ENCODE measurements around the gene BCL7C.

The BCL7C gene

GRCh38 chr16:30886145-30886544, 7.7 kb downstream of the BCL7C start:
- Histone ChIP-seq H3K4me3 (ENCODE audit: low read length) (no peak overlapping the region), H3K4me1 (ENCODE audit: control insufficient read depth, insufficient read depth, low read length) (no peaks in the 10 kb centered on the region), H3K9ac (ENCODE audit: low read length) (no peak overlapping the region), H3K27me3 (ENCODE audit: control insufficient read depth, insufficient read depth, low read length) (no peaks in the 10 kb centered on the region), H3K27ac (ENCODE audit: low read depth, low read length) (no peak overlapping the region), H3K36me3 (ENCODE audit: control insufficient read depth, insufficient read depth, low read length) (peaks cover 8% of the 10 kb centered on the region)

GRCh38 chr16:30885196-30885595, 8.7 kb downstream of the BCL7C start:
- no peak overlapping the region for H3K9ac ChIP-seq (ENCODE audit: low read length)
- H3K4me3 ChIP-seq (ENCODE audit: low read length): no peak overlapping the region
- H3K36me3 ChIP-seq (ENCODE audit: control insufficient read depth, insufficient read depth, low read length): peaks cover 8% of the 10 kb centered on the region
- H3K27ac ChIP-seq (ENCODE audit: low read depth, low read length): no peak overlapping the region
- H3K27me3 ChIP-seq (ENCODE audit: control insufficient read depth, insufficient read depth, low read length): no peaks in the 10 kb centered on the region
- H3K4me1 ChIP-seq (ENCODE audit: control insufficient read depth, insufficient read depth, low read length): no peaks in the 10 kb centered on the region

GRCh38 chr16:30884760-30885159, 9.1 kb downstream of the BCL7C start:
- Histone ChIP-seq H3K4me3 (ENCODE audit: low read length) (no peak overlapping the region), H3K27ac (ENCODE audit: low read depth, low read length) (no peak overlapping the region), H3K27me3 (ENCODE audit: control insufficient read depth, insufficient read depth, low read length) (no peaks in the 10 kb centered on the region), H3K4me1 (ENCODE audit: control insufficient read depth, insufficient read depth, low read length) (no peaks in the 10 kb centered on the region), H3K36me3 (ENCODE audit: control insufficient read depth, insufficient read depth, low read length) (peaks cover 8% of the 10 kb centered on the region), H3K9ac (ENCODE audit: low read length) (no peak overlapping the region)

GRCh38 chr16:30882429-30883310, 11.2 kb downstream of the BCL7C start:
- H3K27me3 ChIP-seq (ENCODE audit: control insufficient read depth, insufficient read depth, low read length): no peaks in the 10 kb centered on the region
- no peak overlapping the region for H3K4me3 ChIP-seq (ENCODE audit: low read length)
- H3K9ac ChIP-seq (ENCODE audit: low read length): no peak overlapping the region
- no peak overlapping the region for H3K27ac ChIP-seq (ENCODE audit: low read depth, low read length)
- H3K36me3 ChIP-seq (ENCODE audit: control insufficient read depth, insufficient read depth, low read length): no peaks in the 10 kb centered on the region
- no peaks in the 10 kb centered on the region for H3K4me1 ChIP-seq (ENCODE audit: control insufficient read depth, insufficient read depth, low read length)

GRCh38 chr16:30876867-30877266, 17.0 kb downstream of the BCL7C start:
- Histone ChIP-seq H3K36me3 (ENCODE audit: control insufficient read depth, insufficient read depth, low read length) (peaks cover 3% of the 10 kb centered on the region), H3K4me1 (ENCODE audit: control insufficient read depth, insufficient read depth, low read length) (peaks cover 11% of the 10 kb centered on the region), H3K27me3 (ENCODE audit: control insufficient read depth, insufficient read depth, low read length) (no peaks in the 10 kb centered on the region), H3K9ac (ENCODE audit: low read length) (peak overlapping the region; percentile 27), H3K27ac (ENCODE audit: low read depth, low read length) (no peak overlapping the region), H3K4me3 (ENCODE audit: low read length) (peak overlapping the region; percentile 98)

GRCh38 chr16:30875871-30876801, 17.7 kb downstream of the BCL7C start:
- H3K27ac ChIP-seq (ENCODE audit: low read depth, low read length): peak overlapping the region; percentile 93
- H3K4me1 ChIP-seq (ENCODE audit: control insufficient read depth, insufficient read depth, low read length): peaks cover 11% of the 10 kb centered on the region
- peak overlapping the region; percentile 93 for H3K9ac ChIP-seq (ENCODE audit: low read length)
- H3K36me3 ChIP-seq (ENCODE audit: control insufficient read depth, insufficient read depth, low read length): peaks cover 3% of the 10 kb centered on the region
- H3K27me3 ChIP-seq (ENCODE audit: control insufficient read depth, insufficient read depth, low read length): no peaks in the 10 kb centered on the region
- peak overlapping the region; percentile 98 for H3K4me3 ChIP-seq (ENCODE audit: low read length)

- Histone ChIP-seq H3K27ac (ENCODE audit: low read depth, low read length) (peak overlapping the region; percentile 93), H3K4me1 (ENCODE audit: control insufficient read depth, insufficient read depth, low read length) (peaks cover 11% of the 10 kb centered on the region), H3K36me3 (ENCODE audit: control insufficient read depth, insufficient read depth, low read length) (peaks cover 3% of the 10 kb centered on the region), H3K9ac (ENCODE audit: low read length) (peak overlapping the region; percentile 93), H3K4me3 (ENCODE audit: low read length) (peak overlapping the region; percentile 98), H3K27me3 (ENCODE audit: control insufficient read depth, insufficient read depth, low read length) (no peaks in the 10 kb centered on the region)
These were observed 18.8 kb downstream of the BCL7C start for GRCh38 chr16:30874821-30875717.

GRCh38 chr16:30874244-30874820, 19.5 kb downstream of the BCL7C start:
- H3K4me3 ChIP-seq (ENCODE audit: low read length): peak overlapping the region; percentile 98
- H3K36me3 ChIP-seq (ENCODE audit: control insufficient read depth, insufficient read depth, low read length): peaks cover 3% of the 10 kb centered on the region
- H3K9ac ChIP-seq (ENCODE audit: low read length): peak overlapping the region; percentile 82
- H3K4me1 ChIP-seq (ENCODE audit: control insufficient read depth, insufficient read depth, low read length): peaks cover 11% of the 10 kb centered on the region
- no peaks in the 10 kb centered on the region for H3K27me3 ChIP-seq (ENCODE audit: control insufficient read depth, insufficient read depth, low read length)
- H3K27ac ChIP-seq (ENCODE audit: low read depth, low read length): peak overlapping the region; percentile 93

GRCh38 chr16:30870904-30871303, 23.0 kb downstream of the BCL7C start:
- H3K27me3 ChIP-seq (ENCODE audit: control insufficient read depth, insufficient read depth, low read length): no peaks in the 10 kb centered on the region

GRCh38 chr16:30867747-30868146, 26.1 kb downstream of the BCL7C start:
- no peak overlapping the region for H3K27ac ChIP-seq (ENCODE audit: low read depth, low read length)
- no peaks in the 10 kb centered on the region for H3K27me3 ChIP-seq (ENCODE audit: control insufficient read depth, insufficient read depth, low read length)
- H3K36me3 ChIP-seq (ENCODE audit: control insufficient read depth, insufficient read depth, low read length): peaks cover 3% of the 10 kb centered on the region
- no peak overlapping the region for H3K9ac ChIP-seq (ENCODE audit: low read length)
- no peak overlapping the region for H3K4me3 ChIP-seq (ENCODE audit: low read length)
- H3K4me1 ChIP-seq (ENCODE audit: control insufficient read depth, insufficient read depth, low read length): no peaks in the 10 kb centered on the region

More at GRCh38 chr16:30870904-30871303, 23.0 kb downstream of the BCL7C start:
- H3K36me3 ChIP-seq (ENCODE audit: control insufficient read depth, insufficient read depth, low read length): peaks cover 3% of the 10 kb centered on the region
- no peak overlapping the region for H3K9ac ChIP-seq (ENCODE audit: low read length)
- H3K27ac ChIP-seq (ENCODE audit: low read depth, low read length): no peak overlapping the region
- H3K4me1 ChIP-seq (ENCODE audit: control insufficient read depth, insufficient read depth, low read length): peaks cover 1% of the 10 kb centered on the region
- no peak overlapping the region for H3K4me3 ChIP-seq (ENCODE audit: low read length)

- Histone ChIP-seq H3K36me3 (ENCODE audit: control insufficient read depth, insufficient read depth, low read length) (no peaks in the 10 kb centered on the region), H3K27me3 (ENCODE audit: control insufficient read depth, insufficient read depth, low read length) (no peaks in the 10 kb centered on the region), H3K4me1 (ENCODE audit: control insufficient read depth, insufficient read depth, low read length) (no peaks in the 10 kb centered on the region), H3K9ac (ENCODE audit: low read length) (no peak overlapping the region), H3K4me3 (ENCODE audit: low read length) (no peak overlapping the region), H3K27ac (ENCODE audit: low read depth, low read length) (no peak overlapping the region)
These were observed 27.8 kb downstream of the BCL7C start for GRCh38 chr16:30866031-30866430.

Measured in rectal smooth muscle tissue (tissue), 1 donor.